GM12892 (cell line): ENCODE results near the gene P4HB.

Experiments used
- POLR2A ChIP-seq: IDR thresholded peaks from 2 replicates; pipeline ENCODE4 v1.6.1; 2011; ENCODE audit warnings: low read depth, low read length, control low read depth
- POLR2AphosphoS5 ChIP-seq: IDR thresholded peaks from 2 replicates; pipeline ENCODE4 v1.6.1; 2011; ENCODE audit warnings: low read depth, low read length, control low read depth

GRCh38 chr17:81794074-81794476 is 66.3 kb downstream of the P4HB start:
- no peak for TF ChIP-seq POLR2A
- no peak for TF ChIP-seq POLR2AphosphoS5
